ENCODE measurements around the gene HAPLN2.

The HAPLN2 gene

DNA sequence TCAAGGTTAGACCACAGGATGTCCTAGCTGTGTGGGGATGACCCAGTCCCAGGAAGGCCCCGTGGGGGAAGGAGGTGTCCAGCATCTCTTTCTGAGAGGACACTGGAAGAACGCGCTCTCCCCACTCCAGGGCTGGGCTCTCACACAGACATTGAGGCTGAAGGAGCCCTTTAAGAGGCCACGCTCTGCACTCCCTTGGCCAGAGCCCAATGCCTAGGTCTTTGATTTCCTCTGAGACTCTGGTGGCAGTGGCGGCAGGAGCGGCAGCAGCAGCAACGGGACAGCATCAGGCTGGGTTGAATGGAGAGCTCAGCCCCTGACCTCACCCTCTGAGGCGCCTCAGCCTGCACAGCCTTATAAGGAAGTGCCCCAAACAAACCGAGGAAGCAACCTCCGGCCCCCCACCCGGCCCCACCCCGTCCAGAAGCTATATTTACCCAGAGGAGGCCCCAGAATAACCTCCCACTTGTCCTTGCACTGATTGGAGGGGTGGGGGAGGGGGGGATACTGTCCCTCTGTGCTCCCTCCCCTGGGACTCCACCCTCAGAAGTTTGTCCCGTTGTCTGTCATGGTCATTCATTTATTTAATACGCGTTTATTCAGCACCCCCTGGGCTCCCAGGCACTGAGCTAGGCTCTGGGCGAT, 45.7 kb downstream of the HAPLN2 start:
- DNase-seq = peak; percentile 93

DNA sequence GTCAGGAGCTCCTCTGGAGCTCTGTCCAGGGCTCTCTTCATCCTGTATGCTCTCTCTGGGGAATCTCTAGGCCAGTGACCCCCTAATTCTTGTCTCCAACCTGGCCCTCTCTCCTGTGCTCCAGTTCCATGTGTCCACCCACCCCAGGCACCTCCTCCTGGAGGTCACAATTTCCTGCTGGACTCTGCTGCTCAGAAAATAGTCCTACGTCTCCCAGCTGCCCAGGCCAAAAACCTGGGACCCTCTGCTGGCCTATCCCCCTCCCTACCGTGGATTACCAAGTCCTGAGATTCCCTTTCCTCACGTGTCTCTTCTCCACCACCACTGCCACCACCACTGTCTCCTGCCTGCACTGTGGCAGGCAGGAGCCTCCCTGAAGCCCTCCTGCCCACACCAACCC, 46.3 kb downstream of the HAPLN2 start:
- DNase-seq = no peak

DNA sequence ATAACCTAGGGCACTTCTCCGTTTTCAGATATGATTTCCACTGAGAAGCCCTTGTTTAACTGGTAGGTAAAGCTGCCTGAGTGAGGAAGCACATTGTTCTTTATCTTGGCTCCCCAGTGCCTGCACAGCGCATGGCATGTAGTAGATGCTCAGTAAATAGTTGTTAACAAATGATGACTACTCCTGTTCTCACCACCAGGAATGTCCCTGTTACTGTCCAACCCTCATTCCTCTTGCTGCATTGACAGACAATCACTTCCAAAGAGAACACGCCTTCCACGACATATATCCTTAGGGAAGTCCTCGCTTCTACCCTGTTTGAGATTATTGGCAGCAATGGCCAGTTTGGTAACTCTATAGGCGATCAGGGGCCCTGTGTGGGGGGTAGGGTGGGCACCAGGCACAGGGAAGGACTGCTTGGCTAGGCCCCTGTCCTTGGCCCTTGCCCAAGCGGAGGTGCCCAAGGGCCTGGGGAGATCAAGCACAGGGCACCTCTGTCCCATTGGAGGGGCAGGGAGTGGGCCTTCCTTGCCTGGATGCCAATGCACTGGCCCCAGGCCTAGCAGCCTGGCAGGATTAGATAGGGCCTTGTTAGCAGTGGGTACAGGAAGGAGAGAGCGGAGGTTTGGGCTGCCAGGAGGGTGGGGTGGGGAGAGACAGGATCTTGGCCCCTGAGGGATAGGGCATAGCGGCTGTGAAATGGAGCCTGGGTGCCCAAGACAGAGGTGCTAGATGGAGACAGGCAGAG, 47.8 kb downstream of the HAPLN2 start:
- DNase-seq = peak; percentile 71

DNA sequence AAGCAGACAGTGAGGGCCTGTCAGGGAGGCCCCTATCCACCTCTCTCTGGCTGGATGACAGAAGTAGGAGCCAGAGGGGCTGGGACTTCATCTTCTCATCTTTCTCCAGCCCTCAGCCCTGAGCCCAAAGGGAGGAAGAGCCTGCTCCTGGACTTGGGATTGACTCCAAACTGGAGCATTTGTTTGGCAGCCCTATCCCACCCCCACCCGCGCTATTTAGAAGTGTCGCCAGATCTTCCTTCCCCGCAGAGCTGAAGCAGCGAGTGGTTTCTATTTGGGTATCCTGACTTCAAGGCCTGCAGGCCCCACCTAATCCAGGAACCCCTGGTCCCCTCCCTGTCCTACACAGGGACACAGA, 48.4 kb downstream of the HAPLN2 start:
- DNase-seq = peak; percentile 74

DNA sequence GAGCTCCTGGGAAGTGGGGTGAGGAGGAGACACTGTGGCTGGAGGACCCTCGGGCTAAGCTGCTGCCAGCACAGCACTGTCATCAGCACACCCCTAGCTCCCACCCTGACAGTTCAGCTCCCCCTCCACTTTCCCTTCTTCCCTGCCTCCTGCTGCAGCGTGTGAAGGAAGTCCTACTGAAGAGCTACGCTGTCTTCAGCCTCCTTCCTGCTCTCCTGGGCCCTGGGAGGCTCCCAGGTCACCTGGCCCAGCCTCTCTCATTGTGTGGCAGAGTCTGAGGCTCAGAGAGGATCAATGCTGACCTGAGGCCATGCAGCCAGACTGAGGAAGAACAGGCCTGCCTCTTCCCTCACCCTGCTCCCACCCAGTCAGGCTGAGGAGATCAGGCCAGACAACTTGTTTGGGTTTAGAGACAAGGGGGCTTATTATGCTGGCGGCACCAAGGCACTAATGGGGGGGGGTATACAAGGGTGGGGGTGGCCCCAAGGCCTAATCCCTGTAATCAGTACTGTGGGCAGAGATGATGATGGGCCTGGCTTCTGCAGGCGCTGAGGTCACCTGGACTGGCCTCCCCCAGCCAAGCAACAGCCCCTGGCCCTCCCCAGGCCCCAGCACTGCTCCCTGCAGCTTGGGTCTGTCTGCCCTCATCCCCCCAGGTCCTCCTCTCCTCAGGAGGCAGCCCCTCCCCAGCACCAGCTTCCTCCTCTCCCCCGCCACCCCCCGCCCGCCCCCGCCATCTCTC, 48.9 kb downstream of the HAPLN2 start:
- peak; percentile 99 for DNase-seq

DNA sequence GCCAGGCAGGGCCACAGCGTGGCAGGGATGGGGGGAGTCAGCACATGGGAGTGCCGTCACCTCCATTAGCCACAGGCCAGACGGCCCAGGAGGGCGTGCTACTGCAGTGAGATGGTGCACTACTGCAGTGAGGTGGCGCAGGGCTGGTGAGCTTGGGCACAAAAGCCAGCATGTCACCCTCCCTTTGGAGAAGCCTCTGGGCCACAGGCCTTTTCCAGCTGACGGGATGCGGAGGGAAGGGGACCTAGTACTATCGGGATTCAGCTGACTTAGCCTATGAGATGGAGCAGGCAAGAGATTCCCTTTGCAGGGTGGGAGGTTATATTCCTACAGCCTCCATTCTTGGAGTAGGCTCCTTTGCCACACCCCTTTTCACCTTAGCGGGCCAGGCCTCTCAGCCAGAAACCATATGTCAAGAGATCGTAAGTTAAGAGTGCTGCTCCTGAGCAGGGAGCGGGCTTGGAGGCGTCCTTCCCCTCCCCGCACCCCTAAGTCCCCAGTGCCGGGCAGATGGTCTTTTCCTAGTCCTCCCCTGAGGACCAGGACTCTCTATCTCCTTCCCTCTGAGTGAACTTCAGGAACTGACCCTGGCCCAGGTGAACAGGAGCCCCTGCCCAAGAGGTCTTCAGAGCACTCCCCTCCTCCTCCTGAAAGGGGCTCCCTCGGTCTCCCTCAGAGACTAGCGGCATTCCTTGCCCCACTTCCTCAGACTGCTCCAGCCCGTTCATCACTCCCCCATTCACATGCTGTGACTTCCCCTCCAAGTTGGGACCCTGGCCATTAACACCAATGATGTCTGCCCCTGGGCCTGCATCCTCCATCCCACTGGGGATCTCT, 49.8 kb downstream of the HAPLN2 start:
- DNase-seq = peak; percentile 99

DNA sequence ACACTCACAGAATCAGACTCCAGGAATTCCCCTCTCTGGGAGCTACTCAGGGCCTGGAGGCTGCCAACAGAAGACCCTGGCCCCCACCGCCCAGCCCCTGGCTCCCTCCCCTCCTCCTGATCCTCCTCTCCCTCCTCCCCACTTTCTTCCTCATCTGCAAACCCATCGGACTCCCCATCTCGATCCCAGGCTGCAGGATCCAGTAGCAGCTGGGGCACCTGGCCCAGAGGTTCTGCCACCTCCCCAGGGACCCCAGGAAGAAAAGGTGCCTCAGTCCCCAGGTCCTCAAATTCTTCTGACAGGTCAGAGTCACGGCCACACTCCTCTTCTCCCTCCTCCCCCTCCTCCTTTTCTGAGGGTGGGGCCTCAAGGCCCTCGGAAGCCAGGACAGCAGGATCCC, 50.6 kb downstream of the HAPLN2 start:
- peak; percentile 62 for DNase-seq

DNA sequence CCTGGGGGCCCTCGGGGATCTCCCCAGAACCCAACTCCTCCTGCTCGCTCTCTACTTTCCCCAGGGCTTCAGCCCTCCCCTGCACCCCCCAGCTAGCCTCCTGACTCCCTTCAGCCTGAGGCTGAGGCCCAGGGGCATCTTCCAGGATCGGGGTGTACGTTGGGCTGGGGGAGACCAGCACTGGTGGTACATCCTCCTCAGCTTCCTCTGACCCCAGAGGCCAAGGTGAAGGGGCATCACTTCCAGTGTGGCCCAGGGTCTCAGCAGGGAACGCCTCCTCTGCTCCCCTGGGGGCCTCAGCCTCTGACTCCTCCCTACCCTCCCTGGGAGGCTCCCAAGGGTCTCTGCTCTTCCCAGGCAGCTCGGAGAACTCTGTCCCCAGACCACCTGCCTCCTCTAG, 51.1 kb downstream of the HAPLN2 start:
- DNase-seq = no peak

DNA sequence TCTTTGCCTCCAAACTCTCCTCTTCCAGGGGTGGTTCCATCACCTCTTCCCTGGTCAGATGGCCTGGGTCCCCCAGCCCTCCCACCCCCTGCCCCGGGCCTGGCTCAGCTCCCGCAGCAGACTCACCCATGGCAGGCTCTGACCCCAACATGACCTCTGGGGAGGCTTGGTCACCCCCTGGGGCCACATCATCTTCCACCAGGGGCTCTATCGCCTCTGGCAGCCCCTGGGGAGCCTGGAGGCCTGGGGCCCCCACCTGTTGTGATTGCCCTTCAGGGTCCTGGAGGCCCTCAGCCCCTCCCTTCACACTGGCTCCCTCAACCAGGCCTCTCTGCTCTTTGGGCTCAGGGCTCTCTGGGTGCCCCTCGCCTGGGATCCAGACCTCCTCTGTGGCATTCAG, 51.6 kb downstream of the HAPLN2 start:
- no peak for DNase-seq

DNA sequence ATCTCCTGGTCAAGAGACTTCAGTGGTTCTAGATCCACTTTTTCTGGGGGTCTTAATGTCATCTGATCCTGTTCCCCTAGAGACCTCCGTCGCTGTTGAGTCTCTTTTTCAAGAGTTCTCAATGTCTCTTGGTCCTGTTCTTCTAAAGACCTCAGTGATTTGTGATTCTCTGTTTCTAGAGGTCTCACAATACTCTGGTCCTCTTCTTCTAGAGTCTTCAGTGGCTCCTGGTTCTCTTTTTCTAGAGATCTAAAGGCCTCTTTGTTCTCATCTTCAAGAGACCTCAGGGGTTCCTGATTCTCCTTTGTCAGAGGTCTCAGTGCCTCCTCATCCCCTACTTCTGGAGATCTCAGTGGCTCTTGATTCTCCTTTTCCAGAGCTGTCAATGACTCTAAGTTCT, 52.6 kb downstream of the HAPLN2 start:
- DNase-seq = no peak

DNA sequence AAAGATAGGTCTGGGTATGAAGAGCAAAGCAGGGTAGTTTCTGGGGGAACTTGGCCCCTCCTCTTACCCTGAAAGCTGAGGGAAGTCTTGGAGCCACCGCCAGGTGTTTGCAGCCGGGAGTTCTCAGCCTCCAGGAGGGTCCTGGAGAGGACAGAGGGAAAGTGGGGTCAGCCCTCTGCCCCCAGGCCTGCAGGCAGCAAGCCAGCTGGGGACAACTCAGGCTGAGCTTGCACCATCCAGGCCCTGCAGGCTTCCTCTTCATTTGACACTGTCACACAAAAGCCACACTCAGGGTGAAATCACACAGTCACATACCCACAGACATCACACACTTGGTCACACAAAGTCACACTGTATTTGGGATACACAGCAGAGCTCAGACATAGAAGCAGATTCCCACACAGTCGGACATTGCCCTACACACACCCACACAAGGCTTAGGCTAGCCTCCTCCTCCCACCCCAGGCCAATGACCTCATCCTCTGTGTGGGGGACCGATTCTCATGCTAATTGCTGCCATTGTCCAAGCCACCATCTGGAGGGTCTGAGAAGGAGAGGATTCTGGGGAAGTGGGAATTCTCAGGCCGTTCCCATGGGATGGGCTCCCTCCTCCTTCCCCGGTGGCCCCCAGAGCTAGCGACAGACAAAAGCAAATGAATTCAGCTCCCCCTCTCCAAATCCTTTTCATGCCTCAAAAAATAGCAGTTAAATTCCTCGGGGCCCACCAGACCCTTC, 54.3 kb downstream of the HAPLN2 start:
- peak; percentile 80 for DNase-seq
